Activated CD4-positive, alpha-beta T cell treated with anti-CD3 and anti-CD28 coated beads for 36 hours (primary cell): ENCODE results near the gene SMG7. TPM values are rescaled to one million over a fixed set of nuclear protein-coding genes. Genes with fewer than 3 reads are reported as not detected.

Experiments used
- ATAC-seq: fragments of 200-7000 bp; cut with Tn5 transposase; one replicate; pipeline ENCODE4 v1.10.0; 2021; ENCODE audit warnings: mild to moderate bottlenecking, moderate library complexity
- CTCF ChIA-PET: fragments of 350-600 bp; sonication (Branson Sonifier 250); formaldehyde crosslinking; loops from one replicate; lab custom pipeline; 2021; ENCODE audit warnings: antibody characterized with exemption; lab: Charles Lee
- POLR2A ChIA-PET: fragments of 350-600 bp; sonication (Branson Sonifier 250); formaldehyde crosslinking; loops from one replicate; lab custom pipeline; 2021; ENCODE audit warnings: antibody characterized with exemption, inconsistent platforms; lab: Charles Lee
- DNase-seq: peaks from one replicate; pipeline ENCODE4 v3.0.0-alpha.2; 2020
- H3K27ac Mint-ChIP-seq: one replicate; pipeline ENCODE4 v1.8.0; 2021; ENCODE audit warnings: mixed read lengths
- H3K27me3 Mint-ChIP-seq: one replicate; pipeline ENCODE4 v1.8.0; 2021; ENCODE audit warnings: mixed read lengths
- H3K36me3 Mint-ChIP-seq: one replicate; pipeline ENCODE4 v1.8.0; 2021; ENCODE audit warnings: low read depth, mixed read lengths
- H3K4me1 Mint-ChIP-seq: one replicate; pipeline ENCODE4 v1.8.0; 2021; ENCODE audit warnings: mixed read lengths
- H3K4me3 Mint-ChIP-seq: one replicate; pipeline ENCODE4 v1.8.0; 2021; ENCODE audit warnings: mild to moderate bottlenecking, moderate library complexity, mixed read lengths
- H3K9me3 Mint-ChIP-seq: one replicate; pipeline ENCODE4 v1.8.0; 2021; ENCODE audit warnings: low read depth, mixed read lengths
- intact Hi-C, 2 experiments: fragments of 100-400 bp; cut with DNase I in 1 of 2; cut with micrococcal nuclease in 1 of 2; formaldehyde crosslinking; loops; one replicate each; pipeline versions ENCODE4 v1.14.2 to v1.15.1; 2022 to 2024; cut with DNase I, micrococcal nuclease
- total RNA-seq, 2 experiments: library from RNA; stranded (reverse); gene quantifications; one replicate each; pipeline ENCODE4 v1.2.3, GENCODE V29; 2021

The SMG7 gene
- total RNA-seq, 2 experiments from 2014 or later = 56.6 to 62.1 TPM

GRCh38 chr1:183566026-183566425 is 93.7 kb downstream of the SMG7 start:
- H3K36me3 Mint-ChIP-seq = peaks cover 2% of the 10 kb centered on the region
- ChIA-PET POLR2A (no interaction called here), CTCF (no interaction called here)
- no peak overlapping the region for H3K27ac Mint-ChIP-seq
- no peaks in the 10 kb centered on the region for H3K27me3 Mint-ChIP-seq
- DNase-seq (no peak), ATAC-seq (no peak)
- intact Hi-C loops = no loop called here
- no peaks in the 10 kb centered on the region for H3K9me3 Mint-ChIP-seq
- no peak overlapping the region for H3K4me3 Mint-ChIP-seq
- peaks cover 23% of the 10 kb centered on the region for H3K4me1 Mint-ChIP-seq

- ChIA-PET POLR2A (interaction anchor here (0.6 kb wide), 1 partner anchor 618 kb away, joined by 8 read pairs; no protein-coding TSS in a partner anchor), CTCF (interaction anchor here (0.6 to 3.1 kb wide), 4 partner anchors 12 to 91 kb away, joined by 3 to 17 read pairs (median 6); no protein-coding TSS in a partner anchor)
- intact Hi-C loops = no loop called here
- DNase-seq = peak; percentile 47
- peaks cover 2% of the 10 kb centered on the region for H3K36me3 Mint-ChIP-seq
- peak; percentile 43 for ATAC-seq
- H3K4me1 Mint-ChIP-seq = peaks cover 23% of the 10 kb centered on the region
- H3K27me3 Mint-ChIP-seq = no peaks in the 10 kb centered on the region
- H3K27ac Mint-ChIP-seq = peak overlapping the region; percentile 29
- H3K9me3 Mint-ChIP-seq = no peaks in the 10 kb centered on the region
- no peak overlapping the region for H3K4me3 Mint-ChIP-seq
Measured at GRCh38 chr1:183567584-183567983, 95.3 kb downstream of the SMG7 start.

DNA sequence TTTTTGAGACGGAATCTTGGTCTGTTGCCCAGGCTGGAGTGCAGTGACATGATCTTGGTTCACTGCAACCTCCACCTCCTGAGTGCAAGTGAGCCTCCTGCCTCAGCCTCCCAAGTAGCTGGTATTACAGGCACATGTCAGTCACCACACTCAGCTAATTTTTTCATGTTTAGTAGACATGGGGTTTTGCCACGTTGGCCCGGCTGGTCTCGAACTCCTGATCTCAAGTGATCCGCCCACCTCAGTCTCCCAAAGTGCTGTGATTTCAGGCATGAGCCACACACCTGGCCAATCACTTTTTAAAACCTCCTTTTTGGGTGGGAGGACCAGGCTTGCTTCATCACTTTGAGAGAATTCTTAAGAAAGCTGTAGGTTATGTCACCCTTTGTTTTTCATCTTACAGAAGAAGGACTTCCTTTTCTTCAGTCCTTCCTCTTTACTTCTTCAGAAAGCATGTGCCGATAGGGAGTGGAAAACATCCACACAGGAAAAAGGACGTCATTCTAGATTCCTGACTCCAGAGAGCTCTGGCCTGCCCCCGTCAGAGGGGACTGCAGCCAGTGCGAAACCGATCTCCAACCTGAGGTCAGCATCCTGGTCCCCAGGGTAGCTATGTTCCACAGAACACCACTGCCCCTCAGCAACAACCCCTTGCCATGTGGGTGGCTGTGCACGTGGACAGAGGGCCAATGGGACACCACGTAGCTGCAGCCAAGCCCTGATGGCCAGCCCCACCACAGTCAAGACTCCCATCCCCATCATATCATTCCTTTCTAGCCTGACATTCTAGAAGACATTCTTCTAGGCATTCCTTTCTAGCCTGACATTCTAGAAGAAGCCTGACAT is 96.1 kb downstream of the SMG7 start:
- no peaks in the 10 kb centered on the region for H3K27me3 Mint-ChIP-seq
- H3K9me3 Mint-ChIP-seq = no peaks in the 10 kb centered on the region
- peaks cover 2% of the 10 kb centered on the region for H3K36me3 Mint-ChIP-seq
- peak; percentile 45 for DNase-seq
- ChIA-PET CTCF (interaction anchor here (0.7 to 3.1 kb wide), 5 partner anchors 12 to 1254 kb away, joined by 3 to 17 read pairs (median 5); no protein-coding TSS in a partner anchor), POLR2A (interaction anchor here (0.6 to 0.7 kb wide), 2 partner anchors 618 to 1185 kb away, joined by 3 to 8 read pairs; no protein-coding TSS in a partner anchor)
- peak overlapping the region; percentile 84 for H3K27ac Mint-ChIP-seq
- no peak for ATAC-seq
- H3K4me1 Mint-ChIP-seq = peaks cover 23% of the 10 kb centered on the region
- no peak overlapping the region for H3K4me3 Mint-ChIP-seq
- intact Hi-C loops = loop anchor here (1.0 to 2.0 kb wide), 2 partner anchors 22 to 54 kb away; partner anchors contain the start of gene NCF2 (in 1 of the 2)

DNA sequence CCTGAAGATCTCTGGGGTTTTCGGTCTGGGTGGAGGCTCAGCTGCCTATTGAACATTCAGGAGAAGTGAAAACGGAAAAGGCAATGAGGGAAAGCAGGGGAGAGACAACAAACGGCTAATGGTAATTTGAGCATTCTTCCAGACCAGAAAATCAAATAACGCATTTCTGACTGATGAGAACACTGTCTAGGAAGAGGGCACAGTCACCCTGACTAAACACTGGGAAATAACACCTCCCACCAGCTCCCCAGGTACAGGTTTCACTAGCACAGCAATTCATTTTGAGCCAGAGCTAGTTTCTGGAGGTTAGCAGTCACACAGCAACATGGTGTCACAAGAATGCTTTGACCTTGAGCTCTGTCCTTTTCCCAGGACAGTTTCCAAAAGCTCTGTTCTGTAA is 96.8 kb downstream of the SMG7 start:
- CTCF ChIA-PET = interaction anchor here (0.6 to 3.1 kb wide), 6 partner anchors 11 to 1254 kb away, joined by 3 to 17 read pairs (median 4); no protein-coding TSS in a partner anchor
- Mint-ChIP-seq H3K27ac (peak overlapping the region; percentile 84), H3K27me3 (no peaks in the 10 kb centered on the region), H3K9me3 (no peaks in the 10 kb centered on the region), H3K4me3 (no peak overlapping the region), H3K4me1 (peaks cover 23% of the 10 kb centered on the region), H3K36me3 (peaks cover 2% of the 10 kb centered on the region)
- peak; percentile 88 for ATAC-seq
- POLR2A ChIA-PET = no interaction called here
- DNase-seq = peak; percentile 62
- intact Hi-C loops = loop anchor here (1.0 to 2.0 kb wide), 2 partner anchors 21 to 54 kb away; partner anchors contain the start of gene NCF2 (in 1 of the 2)

GRCh38 chr1:183569801-183570200 is 97.5 kb downstream of the SMG7 start:
- H3K27ac Mint-ChIP-seq = no peak overlapping the region
- POLR2A ChIA-PET = no interaction called here
- ATAC-seq = no peak

GRCh38 chr1:183570451-183570850 is 98.2 kb downstream of the SMG7 start:
- H3K4me1 Mint-ChIP-seq = peaks cover 23% of the 10 kb centered on the region
- intact Hi-C loops = no loop called here
- H3K27me3 Mint-ChIP-seq = no peaks in the 10 kb centered on the region
- no peaks in the 10 kb centered on the region for H3K9me3 Mint-ChIP-seq
- no peak overlapping the region for H3K4me3 Mint-ChIP-seq
- ATAC-seq = no peak
- CTCF ChIA-PET = interaction anchor here (3.1 kb wide), 1 partner anchor 9 kb away, joined by 17 read pairs; no protein-coding TSS in a partner anchor
- H3K36me3 Mint-ChIP-seq = peaks cover 2% of the 10 kb centered on the region
- H3K27ac Mint-ChIP-seq = no peak overlapping the region
- POLR2A ChIA-PET = no interaction called here
- DNase-seq = no peak

More at GRCh38 chr1:183569801-183570200, 97.5 kb downstream of the SMG7 start:
- H3K27me3 Mint-ChIP-seq = no peaks in the 10 kb centered on the region
- CTCF ChIA-PET = interaction anchor here (1.2 to 3.1 kb wide), 4 partner anchors 10 to 64 kb away, joined by 3 to 17 read pairs (median 6); no protein-coding TSS in a partner anchor
- peaks cover 23% of the 10 kb centered on the region for H3K4me1 Mint-ChIP-seq
- no peak for DNase-seq
- H3K9me3 Mint-ChIP-seq = no peaks in the 10 kb centered on the region
- H3K4me3 Mint-ChIP-seq = no peak overlapping the region
- intact Hi-C loops = loop anchor here (1.0 to 2.0 kb wide), 2 partner anchors 20 to 53 kb away; partner anchors contain the start of gene NCF2 (in 1 of the 2)
- H3K36me3 Mint-ChIP-seq = peaks cover 2% of the 10 kb centered on the region

DNA sequence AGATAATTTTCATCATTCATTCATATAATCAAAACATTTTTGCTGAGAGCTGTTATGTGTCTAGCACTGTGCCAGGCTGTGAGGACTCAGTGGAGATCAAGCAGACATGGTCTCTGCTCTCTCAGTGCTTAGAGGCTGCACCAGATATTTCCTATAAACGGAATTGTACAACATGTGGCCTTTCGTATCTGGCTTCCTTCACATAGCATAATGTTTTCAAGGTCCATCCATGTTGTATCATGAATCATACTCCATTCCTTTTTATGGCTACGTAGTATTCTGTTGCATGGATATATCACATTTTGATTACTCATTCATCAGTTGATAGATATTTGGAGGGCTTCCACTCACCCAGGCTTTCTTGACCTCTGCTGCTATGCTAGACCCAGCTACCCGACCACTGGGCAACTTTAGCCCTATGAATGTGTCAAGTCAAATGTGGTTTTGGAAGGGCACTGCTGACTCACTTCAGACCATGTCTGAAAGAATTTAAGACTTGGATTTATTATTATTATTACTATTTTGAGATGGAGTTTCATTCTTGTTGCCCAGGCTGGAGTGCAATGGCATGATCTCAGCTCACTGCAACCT is 99.5 kb downstream of the SMG7 start:
- no peak overlapping the region for H3K27ac Mint-ChIP-seq
- H3K4me1 Mint-ChIP-seq = peaks cover 23% of the 10 kb centered on the region
- H3K9me3 Mint-ChIP-seq = no peaks in the 10 kb centered on the region
- ChIA-PET CTCF (interaction anchor here (0.5 to 1.7 kb wide), 3 partner anchors 8 to 344 kb away, joined by 3 to 4 read pairs (median 4); no protein-coding TSS in a partner anchor), POLR2A (no interaction called here)
- H3K36me3 Mint-ChIP-seq = peaks cover 2% of the 10 kb centered on the region
- no peaks in the 10 kb centered on the region for H3K27me3 Mint-ChIP-seq
- H3K4me3 Mint-ChIP-seq = no peak overlapping the region
- ATAC-seq = no peak
- intact Hi-C loops = no loop called here
- DNase-seq = no peak

- Mint-ChIP-seq H3K36me3 (no peaks in the 10 kb centered on the region), H3K27ac (no peak overlapping the region), H3K4me1 (peaks cover 17% of the 10 kb centered on the region), H3K27me3 (no peaks in the 10 kb centered on the region), H3K4me3 (no peak overlapping the region), H3K9me3 (no peaks in the 10 kb centered on the region)
- ATAC-seq = no peak
- POLR2A ChIA-PET = interaction anchor here (0.6 kb wide), 1 partner anchor 94 kb away, joined by 3 read pairs; no protein-coding TSS in a partner anchor
- CTCF ChIA-PET = interaction anchor here (0.6 to 1.7 kb wide), 4 partner anchors 7 to 116 kb away, joined by 3 to 4 read pairs (median 4); no protein-coding TSS in a partner anchor
- intact Hi-C loops = no loop called here
- DNase-seq = no peak
Measured at GRCh38 chr1:183572721-183573120, 100.4 kb downstream of the SMG7 start.

DNA sequence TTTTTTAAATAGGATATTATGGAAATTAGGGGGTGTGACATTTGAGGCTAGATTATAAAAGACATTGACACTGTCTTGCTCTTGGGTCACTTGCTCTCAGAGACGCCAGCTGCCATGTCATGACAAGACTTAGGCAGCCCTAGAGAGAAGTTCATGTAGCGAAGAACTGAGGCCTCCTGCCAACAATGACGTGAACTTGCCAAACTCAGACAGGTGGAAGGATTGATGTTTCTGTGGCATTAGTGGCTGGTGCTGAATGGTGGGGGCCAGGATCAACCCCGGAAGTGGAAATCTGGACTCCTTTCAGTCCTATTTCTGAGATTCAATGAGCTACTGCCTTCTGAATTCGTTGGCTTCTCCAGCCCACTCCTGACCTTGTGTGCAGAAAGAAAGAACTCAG is 103.3 kb downstream of the SMG7 start:
- Mint-ChIP-seq H3K27me3 (no peaks in the 10 kb centered on the region), H3K9me3 (no peaks in the 10 kb centered on the region), H3K4me3 (no peak overlapping the region), H3K4me1 (peaks cover 7% of the 10 kb centered on the region), H3K27ac (no peak overlapping the region), H3K36me3 (no peaks in the 10 kb centered on the region)
- ATAC-seq = no peak
- DNase-seq = no peak
- intact Hi-C loops = no loop called here
- POLR2A ChIA-PET = no interaction called here
- CTCF ChIA-PET = no interaction called here

GRCh38 chr1:183576537-183576936 is 104.2 kb downstream of the SMG7 start:
- DNase-seq (no peak), ATAC-seq (no peak)
- peaks cover 7% of the 10 kb centered on the region for H3K4me1 Mint-ChIP-seq
- no peak overlapping the region for H3K27ac Mint-ChIP-seq
- H3K9me3 Mint-ChIP-seq = no peaks in the 10 kb centered on the region
- H3K4me3 Mint-ChIP-seq = no peak overlapping the region
- intact Hi-C loops = no loop called here
- H3K27me3 Mint-ChIP-seq = no peaks in the 10 kb centered on the region
- CTCF ChIA-PET = no interaction called here
- no peaks in the 10 kb centered on the region for H3K36me3 Mint-ChIP-seq
- POLR2A ChIA-PET = no interaction called here

DNA sequence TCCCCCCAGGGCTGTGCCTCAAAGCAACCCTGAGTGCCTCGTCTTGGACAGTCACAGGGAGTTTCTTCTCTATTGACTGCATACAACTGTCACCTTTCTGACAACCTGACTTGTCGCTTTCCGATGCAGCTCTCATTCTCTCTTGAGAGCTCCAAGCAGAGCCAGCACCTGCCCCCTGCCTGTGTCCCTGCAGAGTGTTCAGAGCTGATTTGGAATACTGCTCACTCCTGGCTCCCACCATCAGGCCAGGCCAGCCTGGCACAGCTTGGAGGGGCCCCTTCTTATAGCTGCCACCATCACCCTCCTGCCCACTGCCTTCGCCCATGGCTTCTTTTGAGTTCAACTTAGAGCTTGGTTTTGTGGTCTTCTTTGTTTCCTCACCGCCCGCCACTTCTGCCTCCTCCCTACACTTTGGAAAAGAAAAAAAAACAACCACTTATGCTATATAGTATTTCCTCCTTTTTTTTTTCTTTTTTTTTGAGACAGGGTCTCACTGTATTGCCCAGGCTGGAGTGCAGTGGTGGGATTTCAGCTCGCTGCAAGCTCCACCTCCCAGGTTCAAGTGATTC is 105.7 kb downstream of the SMG7 start:
- peaks cover 7% of the 10 kb centered on the region for H3K4me1 Mint-ChIP-seq
- no peaks in the 10 kb centered on the region for H3K27me3 Mint-ChIP-seq
- no peaks in the 10 kb centered on the region for H3K36me3 Mint-ChIP-seq
- ChIA-PET POLR2A (no interaction called here), CTCF (interaction anchor here (0.5 to 2.7 kb wide), 3 partner anchors 12 to 296 kb away, joined by 3 to 15 read pairs (median 3); partner anchors contain the start of gene NCF2)
- no peaks in the 10 kb centered on the region for H3K9me3 Mint-ChIP-seq
- H3K4me3 Mint-ChIP-seq = no peak overlapping the region
- H3K27ac Mint-ChIP-seq = no peak overlapping the region
- ATAC-seq = no peak
- no peak for DNase-seq
- intact Hi-C loops = no loop called here
